ENCODE results near the gene CAMK2B. TPM values are rescaled to one million over a fixed set of nuclear protein-coding genes. Genes with fewer than 3 reads are reported as not detected.

Gene CAMK2B
- total RNA-seq, 1 experiment from 2014 or later = 2.4 TPM

DNA sequence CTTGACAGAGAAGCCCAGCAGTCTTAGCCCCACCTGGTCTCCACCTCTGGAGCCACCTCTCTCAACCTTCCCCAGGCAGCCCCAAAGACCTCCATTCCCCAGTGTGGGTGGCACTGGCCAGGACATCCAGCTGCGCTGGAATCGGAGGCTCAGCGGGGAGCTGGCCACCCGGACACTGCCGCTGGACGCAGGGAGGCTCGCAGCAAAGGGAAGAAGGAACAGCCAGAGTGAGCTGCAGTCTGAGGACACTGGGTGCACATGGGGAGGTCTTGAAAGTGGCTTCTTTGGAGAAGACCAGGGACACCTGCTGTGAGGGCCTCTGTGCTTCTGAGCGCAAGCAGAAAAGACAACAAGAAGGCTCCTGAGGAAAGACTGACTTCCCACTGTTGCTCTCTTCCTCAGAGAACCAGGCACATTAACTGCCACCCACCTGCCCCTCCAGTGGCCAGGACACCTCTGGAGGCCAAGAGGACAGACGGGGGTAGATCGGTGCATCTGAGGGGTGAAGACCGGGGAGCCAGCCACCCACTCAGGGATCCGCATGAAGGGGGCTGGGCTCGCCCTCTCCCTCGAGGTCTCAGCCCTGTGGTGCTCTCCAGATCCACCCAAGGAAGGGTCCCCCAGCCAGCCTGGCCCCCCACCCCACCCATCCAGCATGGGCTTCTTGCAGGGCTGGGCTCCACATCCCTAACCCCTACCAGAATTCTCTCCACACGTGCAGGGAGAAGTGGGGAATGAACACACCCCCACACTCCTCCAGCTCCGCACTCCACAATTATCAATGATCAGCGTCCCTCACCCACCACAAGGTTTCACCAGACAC, 1.8 kb downstream of the CAMK2B start:
- no peak for DNase-seq
- peaks cover 3% of the 10 kb centered on the region; the same call in 1 of the 2 replicates for H3K27me3 ChIP-seq

DNA sequence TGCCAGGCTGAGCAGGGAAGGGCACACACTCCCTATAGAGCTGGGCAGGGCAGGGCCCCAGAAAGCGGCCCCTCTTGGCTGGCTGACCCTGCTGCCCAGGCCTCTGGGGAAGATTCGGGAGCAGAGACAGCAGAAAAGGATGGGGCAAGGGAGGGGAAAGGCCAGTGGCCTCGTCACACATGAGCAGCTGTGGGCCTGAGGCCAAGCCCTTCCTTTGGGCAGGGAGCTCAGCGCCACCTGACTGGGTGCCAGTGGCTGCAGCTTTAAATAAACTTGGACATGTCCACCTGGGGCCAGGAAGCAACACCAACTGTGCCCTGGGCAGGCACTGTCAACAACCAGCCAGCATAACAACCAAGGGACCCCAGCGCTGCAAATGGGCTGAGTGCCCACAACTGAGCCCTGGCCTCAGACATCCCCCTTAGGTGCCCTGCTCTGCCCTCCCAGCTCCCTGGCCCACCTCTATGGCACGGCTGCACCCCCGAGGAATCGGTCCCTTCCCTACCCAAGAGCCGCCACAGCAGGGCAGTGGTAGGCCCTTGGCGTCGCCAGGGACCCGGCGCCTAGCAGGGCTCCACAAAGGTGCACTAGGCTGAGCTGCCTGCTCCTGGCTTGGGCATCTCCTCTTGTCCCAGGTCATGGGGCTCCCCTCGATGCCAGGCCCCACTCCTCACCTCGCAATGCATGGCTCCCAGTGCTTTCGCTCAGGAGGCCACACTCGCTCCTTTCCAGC, 2.6 kb downstream of the CAMK2B start:
- no peak overlapping the region for H3K4me3 ChIP-seq
- H3K4me1 ChIP-seq = no peaks in the 10 kb centered on the region
- peaks cover 3% of the 10 kb centered on the region; the same call in 1 of the 2 replicates for H3K27me3 ChIP-seq
- H3K36me3 ChIP-seq = no peaks in the 10 kb centered on the region
- no peak overlapping the region for H3K27ac ChIP-seq
- no peaks in the 10 kb centered on the region for H3K9me3 ChIP-seq (replicated peaks)
- DNase-seq = no peak

More for the DNA sequence above, 1.8 kb downstream of the CAMK2B start:
- H3K9me3 ChIP-seq (replicated peaks) = no peaks in the 10 kb centered on the region
- H3K4me3 ChIP-seq = no peak overlapping the region
- H3K27ac ChIP-seq = no peak overlapping the region
- H3K36me3 ChIP-seq = no peaks in the 10 kb centered on the region
- H3K4me1 ChIP-seq = no peaks in the 10 kb centered on the region

DNA sequence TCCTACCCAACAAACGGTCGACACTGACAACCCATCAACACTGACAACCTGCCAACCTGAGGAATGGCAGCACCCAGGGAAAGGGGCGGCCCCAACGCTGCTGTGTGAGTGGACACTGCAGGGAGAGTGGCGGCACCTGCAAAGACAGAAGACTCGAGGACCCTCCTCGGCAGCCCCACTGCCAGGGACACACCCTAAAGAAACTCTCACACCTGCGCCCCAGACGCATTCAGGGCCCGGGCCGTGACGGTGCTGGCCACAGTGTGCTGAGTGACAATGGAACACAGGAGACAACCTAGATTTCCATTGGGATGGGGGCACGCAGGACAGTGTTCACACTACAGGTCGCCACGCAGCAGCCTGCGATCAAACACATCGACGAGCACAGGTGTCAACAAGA, 3.6 kb downstream of the CAMK2B start:
- no peak for DNase-seq
- H3K9me3 ChIP-seq (replicated peaks) = no peaks in the 10 kb centered on the region

DNA sequence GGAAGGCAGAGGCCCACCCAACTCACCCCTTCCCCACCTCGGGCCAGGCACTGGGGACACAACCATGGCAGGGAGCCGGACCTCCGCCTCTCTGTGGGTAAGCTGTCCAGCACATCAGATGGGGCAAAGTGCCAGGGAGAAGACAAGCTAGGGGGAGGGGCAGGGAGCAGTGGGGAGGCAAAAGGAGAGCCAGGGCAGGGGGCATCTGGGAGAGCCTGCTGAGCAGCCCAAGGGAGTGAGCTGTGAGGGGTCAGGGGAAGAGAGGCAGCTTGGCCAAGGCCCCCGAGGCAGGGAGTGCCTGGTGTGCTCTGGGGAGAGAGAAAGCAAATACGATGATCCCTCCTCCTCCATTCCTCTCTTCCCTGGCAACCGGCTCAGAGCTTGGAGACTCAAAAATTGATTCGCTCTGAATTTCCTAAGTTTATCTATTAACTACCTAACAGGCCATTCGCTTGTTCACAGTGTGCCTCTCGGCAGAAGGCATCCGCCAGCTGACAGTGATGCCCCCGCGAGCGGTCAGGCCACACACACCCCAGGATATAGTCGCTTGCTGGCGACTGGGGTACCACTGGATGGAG, 4.5 kb downstream of the CAMK2B start:
- Histone ChIP-seq H3K27ac (no peak overlapping the region), H3K9me3 (replicated peaks) (no peaks in the 10 kb centered on the region), H3K4me1 (no peaks in the 10 kb centered on the region), H3K4me3 (no peak overlapping the region), H3K36me3 (no peaks in the 10 kb centered on the region), H3K27me3 (0 out of 2 replicates have a peak, but pooled peaks cover 3% of the 10 kb centered on the region)
- no peak for DNase-seq

More for the DNA sequence above, 3.6 kb downstream of the CAMK2B start:
- Histone ChIP-seq H3K4me3 (no peak overlapping the region), H3K4me1 (no peaks in the 10 kb centered on the region), H3K27me3 (peaks cover 3% of the 10 kb centered on the region; the same call in 1 of the 2 replicates), H3K27ac (no peak overlapping the region), H3K36me3 (no peaks in the 10 kb centered on the region)

DNA sequence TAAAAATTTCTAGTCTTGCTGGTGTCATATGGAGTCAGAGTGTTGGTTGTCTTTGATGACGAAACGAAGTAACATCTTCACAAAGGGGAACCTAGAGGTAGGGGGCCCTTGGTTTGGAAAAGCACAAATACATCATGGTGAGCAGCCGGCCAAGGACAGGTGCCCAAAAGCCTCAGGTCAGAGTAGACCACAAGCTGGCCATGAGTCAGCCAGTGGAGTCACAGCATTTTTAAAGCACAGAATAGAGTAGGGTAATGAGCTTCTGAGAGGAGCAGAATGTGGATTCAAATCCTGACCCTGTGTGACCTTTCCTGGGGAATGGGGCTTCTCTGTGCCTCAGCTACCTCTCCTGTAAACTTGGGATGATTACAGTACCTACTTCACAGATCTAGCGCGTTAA, 5.3 kb downstream of the CAMK2B start:
- no peak overlapping the region for H3K27ac ChIP-seq
- H3K27me3 ChIP-seq = 0 out of 2 replicates have a peak, but pooled peaks cover 3% of the 10 kb centered on the region
- no peak overlapping the region for H3K4me3 ChIP-seq
- peak in 1 of 2 experiments; percentile 14 for DNase-seq
- no peaks in the 10 kb centered on the region for H3K4me1 ChIP-seq
- no peaks in the 10 kb centered on the region for H3K36me3 ChIP-seq
- peaks cover 5% of the 10 kb centered on the region for H3K9me3 ChIP-seq (replicated peaks)

DNA sequence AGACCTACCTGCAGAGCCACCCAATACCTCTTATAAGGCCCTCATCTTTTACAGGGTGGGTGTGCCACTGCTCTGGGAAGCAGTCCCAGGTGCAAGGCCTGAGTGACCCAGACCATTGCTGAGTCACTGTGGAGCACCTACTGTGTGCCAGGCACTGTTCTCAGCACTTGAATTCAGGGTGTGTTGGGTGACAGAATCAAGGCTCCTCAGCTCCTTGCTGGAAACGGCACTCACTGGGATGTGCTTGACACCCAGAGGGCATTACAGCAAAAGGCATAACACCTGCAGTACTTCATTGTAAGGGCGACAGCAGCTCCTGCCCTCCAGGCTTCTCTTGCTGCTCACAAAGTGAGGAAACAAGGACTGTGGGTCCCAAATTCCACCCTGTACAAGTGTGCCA, 7.1 kb downstream of the CAMK2B start:
- Histone ChIP-seq H3K9me3 (replicated peaks) (peaks cover 5% of the 10 kb centered on the region), H3K27ac (no peak overlapping the region), H3K27me3 (peaks cover 7% of the 10 kb centered on the region; the same call in 1 of the 2 replicates), H3K4me1 (no peaks in the 10 kb centered on the region), H3K4me3 (no peak overlapping the region), H3K36me3 (no peaks in the 10 kb centered on the region)
- DNase-seq = no peak

DNA sequence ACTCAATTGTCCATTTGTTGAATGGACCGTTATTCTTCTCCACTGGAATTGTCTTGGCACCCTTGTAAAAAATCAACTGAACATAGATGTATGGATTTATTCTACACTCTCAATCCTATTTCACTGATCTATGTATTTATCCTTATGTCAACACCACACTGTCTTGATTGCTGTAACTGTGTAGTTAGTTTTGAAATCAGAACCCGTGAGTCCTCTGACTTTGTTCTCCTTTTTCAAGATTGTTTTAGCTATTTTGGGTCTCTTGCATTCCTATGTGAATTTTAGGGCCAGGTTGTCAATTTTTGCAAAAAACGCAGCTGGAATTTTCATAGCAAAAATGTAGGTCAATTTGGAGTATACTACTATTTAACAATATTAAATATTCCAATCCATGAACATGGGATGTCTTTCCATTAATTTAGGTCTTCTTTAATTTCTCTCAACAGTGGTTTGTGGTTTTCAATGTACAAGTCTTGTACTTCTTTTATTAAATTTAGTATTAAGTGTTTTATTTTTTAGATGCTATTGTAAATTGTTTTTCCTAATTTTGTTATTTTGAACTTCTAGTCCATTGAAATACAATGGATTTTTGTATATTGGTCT, 10.0 kb downstream of the CAMK2B start:
- DNase-seq = no peak
- peaks cover 4% of the 10 kb centered on the region; the same call in 1 of the 2 replicates for H3K27me3 ChIP-seq
- peaks cover 5% of the 10 kb centered on the region for H3K9me3 ChIP-seq (replicated peaks)
- no peak overlapping the region for H3K27ac ChIP-seq
- no peaks in the 10 kb centered on the region for H3K4me1 ChIP-seq
- H3K4me3 ChIP-seq = no peak overlapping the region
- H3K36me3 ChIP-seq = no peaks in the 10 kb centered on the region

DNA sequence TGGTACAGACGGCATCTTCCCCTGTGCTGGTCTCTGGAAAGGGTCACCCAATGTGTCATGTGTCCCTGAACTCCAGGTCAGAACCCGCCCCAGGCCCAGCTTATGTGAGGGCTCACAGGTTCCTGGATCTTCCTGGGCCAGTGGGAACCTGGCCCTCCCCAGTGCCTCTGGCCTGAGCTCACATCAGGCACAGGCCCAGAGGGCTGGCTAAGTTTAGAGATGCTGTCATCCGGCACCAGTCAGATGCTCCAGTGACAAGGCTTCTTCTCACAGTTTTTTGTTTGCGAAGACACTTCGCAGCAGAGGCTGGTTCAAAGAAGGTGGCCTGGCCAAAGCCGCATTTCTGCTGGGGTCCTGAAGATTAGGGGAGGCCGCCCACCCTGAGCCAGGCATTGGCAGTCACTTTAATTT, 11.8 kb downstream of the CAMK2B start:
- Histone ChIP-seq H3K4me3 (no peak overlapping the region), H3K4me1 (no peaks in the 10 kb centered on the region), H3K9me3 (replicated peaks) (peaks cover 5% of the 10 kb centered on the region), H3K36me3 (no peaks in the 10 kb centered on the region), H3K27me3 (peaks cover 4% of the 10 kb centered on the region; the same call in 1 of the 2 replicates), H3K27ac (no peak overlapping the region)
- no peak for DNase-seq

DNA sequence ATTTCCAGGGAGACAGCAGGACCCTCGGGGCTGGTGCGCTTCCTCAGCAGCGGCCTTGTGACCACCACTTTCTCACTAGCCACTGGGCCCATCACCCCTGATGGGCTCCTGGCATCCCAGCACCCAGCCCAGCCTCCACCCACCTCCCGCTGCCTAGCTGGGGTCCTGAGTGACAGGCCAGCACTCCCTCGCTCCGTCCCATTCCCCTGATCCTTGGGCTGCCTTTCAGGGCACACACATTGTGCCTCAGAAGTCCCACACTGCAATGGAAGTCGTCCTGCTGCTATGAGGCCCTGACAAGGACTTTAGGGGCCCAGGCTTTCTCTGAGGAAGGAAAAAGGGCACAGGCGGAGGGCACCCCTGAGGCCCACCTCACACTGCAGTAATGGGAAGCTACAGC, 12.4 kb downstream of the CAMK2B start:
- no peak for DNase-seq
- peaks cover 5% of the 10 kb centered on the region for H3K9me3 ChIP-seq (replicated peaks)

DNA sequence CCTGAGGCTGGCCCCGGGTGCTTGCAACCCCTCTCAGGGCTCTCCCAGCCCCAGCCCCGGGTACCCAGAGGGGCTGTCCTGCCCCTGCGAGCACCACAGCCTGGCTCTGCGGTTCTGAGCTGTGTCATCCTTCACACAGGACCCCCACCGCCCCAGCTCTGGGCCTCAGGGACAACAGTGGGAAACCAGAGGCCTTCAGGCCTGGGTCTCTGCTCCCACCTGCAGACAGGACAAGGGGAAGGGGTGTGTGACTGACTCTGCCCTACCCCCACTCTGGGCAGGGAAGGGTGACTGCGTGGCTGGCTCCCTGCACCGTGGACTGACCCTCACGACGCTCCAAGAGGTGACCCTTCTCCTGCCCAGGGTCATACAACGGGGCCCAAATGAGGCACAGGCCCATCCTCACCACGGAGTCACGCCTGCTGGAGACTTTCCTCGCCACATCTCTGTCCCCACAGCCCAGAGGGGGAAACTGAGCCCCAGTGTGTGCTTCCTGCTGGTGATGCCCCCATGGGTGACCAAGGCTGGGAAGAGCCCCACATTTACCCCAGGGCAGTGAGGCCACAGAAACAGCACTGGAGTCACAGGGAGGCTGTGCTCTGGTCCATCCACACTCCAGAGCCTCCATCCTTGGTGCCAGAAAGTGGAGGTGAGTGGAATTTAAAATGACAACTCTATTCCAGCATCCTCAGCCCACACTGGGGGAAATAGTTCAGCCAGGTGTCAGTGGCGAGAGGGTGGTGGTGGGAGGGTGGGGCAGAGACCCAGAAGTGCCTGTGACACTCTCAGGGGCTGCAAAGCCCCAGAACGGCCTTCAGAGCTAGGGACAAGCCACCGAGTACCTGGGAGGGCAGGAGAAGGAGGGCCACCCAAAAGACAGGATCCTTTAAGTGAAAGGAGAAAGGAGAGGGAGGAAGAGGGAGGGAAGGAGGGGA, 13.6 kb downstream of the CAMK2B start:
- Histone ChIP-seq H3K4me1 (no peaks in the 10 kb centered on the region), H3K4me3 (no peak overlapping the region), H3K36me3 (no peaks in the 10 kb centered on the region), H3K9me3 (replicated peaks) (peaks cover 5% of the 10 kb centered on the region), H3K27ac (no peak overlapping the region), H3K27me3 (peaks cover 4% of the 10 kb centered on the region; the same call in 1 of the 2 replicates)
- DNase-seq = no peak

More for the DNA sequence above, 12.4 kb downstream of the CAMK2B start:
- Histone ChIP-seq H3K4me1 (no peaks in the 10 kb centered on the region), H3K36me3 (no peaks in the 10 kb centered on the region), H3K4me3 (no peak overlapping the region), H3K27me3 (peaks cover 4% of the 10 kb centered on the region; the same call in 1 of the 2 replicates), H3K27ac (no peak overlapping the region)

DNA sequence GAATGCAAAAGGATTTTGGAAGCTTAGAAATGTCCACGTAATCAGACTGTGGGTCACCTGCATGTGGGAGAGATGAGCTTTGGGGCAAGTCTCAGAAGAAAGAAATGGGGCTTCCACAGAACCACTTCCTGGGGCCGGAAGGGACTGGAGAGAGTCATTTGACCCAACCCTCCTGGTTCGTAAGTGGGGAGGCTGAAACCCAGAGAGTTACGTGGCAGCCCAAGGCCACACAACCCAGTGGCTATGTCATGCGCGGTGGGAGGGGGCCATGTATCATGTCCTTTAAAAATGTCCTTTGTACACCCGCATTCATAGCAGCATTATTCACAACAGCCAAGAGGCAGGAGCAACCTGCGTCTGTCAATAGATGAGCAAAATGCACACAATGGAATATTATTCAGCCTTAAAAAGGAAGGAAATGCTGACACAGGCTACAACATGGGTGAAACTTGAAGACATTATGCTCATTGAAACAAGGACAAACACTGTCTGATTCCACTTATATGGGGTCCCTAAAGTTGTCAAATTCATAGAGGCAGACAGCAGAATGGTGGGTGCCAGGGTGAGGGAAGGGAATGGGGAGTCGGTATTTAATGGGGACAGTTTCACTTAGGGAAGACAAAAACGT, 15.1 kb downstream of the CAMK2B start:
- peaks cover 4% of the 10 kb centered on the region; the same call in 1 of the 2 replicates for H3K27me3 ChIP-seq
- H3K4me3 ChIP-seq = no peak overlapping the region

DNA sequence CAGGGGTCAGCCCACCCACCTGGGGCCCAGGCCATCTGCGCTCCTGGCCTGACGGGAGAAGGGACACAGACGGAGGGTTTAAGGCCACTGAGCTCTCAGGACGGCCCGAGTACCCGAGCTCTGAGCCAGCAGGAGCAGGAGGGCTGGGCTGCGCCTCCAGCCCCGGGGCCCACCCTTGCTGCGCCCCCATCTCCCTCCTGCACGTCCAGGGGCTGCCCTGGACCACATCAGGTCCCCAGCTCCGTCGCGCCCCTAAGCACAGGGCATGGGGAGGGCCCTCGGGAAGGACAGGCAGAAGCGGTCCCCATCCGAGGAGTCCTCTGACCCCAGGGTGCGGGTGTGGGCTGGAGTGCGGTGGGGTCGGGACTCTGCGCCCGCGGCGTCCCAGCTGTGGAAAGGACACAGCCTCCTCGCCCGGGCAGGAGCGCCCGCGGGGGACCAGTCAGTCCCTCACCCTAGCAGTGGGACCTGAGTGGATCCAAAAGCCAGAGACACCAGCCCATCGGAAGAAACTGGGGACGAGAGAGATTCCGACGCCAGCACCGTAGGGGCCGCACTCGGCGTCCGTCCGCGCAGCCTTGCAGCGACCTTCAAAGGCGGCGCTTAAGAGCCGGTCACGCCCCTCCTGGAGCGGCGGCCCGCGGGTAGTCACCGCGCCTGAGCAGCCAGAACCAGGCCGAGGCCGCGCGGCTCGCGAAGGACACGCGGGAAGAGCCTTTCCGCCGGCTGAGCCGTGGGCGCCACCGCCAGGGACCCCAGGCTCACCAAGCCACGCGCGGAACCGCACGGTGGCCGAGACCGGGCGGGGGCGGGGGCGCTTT, 15.9 kb downstream of the CAMK2B start:
- H3K27me3 ChIP-seq = peaks cover 4% of the 10 kb centered on the region; the same call in 1 of the 2 replicates
- no peaks in the 10 kb centered on the region for H3K4me1 ChIP-seq
- H3K4me3 ChIP-seq = no peak overlapping the region
- H3K36me3 ChIP-seq = no peaks in the 10 kb centered on the region
- H3K27ac ChIP-seq = no peak overlapping the region
- no peaks in the 10 kb centered on the region for H3K9me3 ChIP-seq (replicated peaks)
- DNase-seq = no peak

More for the DNA sequence above, 15.1 kb downstream of the CAMK2B start:
- no peak for DNase-seq
- Histone ChIP-seq H3K4me1 (no peaks in the 10 kb centered on the region), H3K27ac (no peak overlapping the region), H3K9me3 (replicated peaks) (peaks cover 2% of the 10 kb centered on the region), H3K36me3 (no peaks in the 10 kb centered on the region)

Data from SJCRH30 (cell line).